H1 (cell line): Measurements from ENCODE around the gene SCN3B. TPM values are rescaled to one million over a fixed set of nuclear protein-coding genes. Genes with fewer than 3 reads are reported as not detected.

Experiments
- CTCF ChIA-PET: fragments of 300-600 bp; sonication (Branson Sonifier 250); formaldehyde crosslinking; loops from one replicate; lab custom pipeline; 2021; ENCODE audit not compliant: partially characterized antibody; lab: Charles Lee
- POLR2A ChIA-PET: fragments of 300-600 bp; sonication (Branson Sonifier 250); formaldehyde crosslinking; loops from one replicate; lab custom pipeline; 2021; ENCODE audit warnings: inconsistent platforms; ENCODE audit not compliant: partially characterized antibody; lab: Charles Lee
- DNase-seq, 2 experiments: peaks; one replicate each; pipeline versions ENCODE4 v3.0.0 to v3.0.0-alpha.2; 2010 to 2022; ENCODE audit warnings: low spot score in 2 of 2, low read depth in 1 of 2, mixed read lengths in 1 of 2
- FAIRE-seq: peaks from 2 replicates; lab custom pipeline; 2011; peaks lifted over from hg19 to GRCh38; lab: Jason Lieb, UNC
- H2AFZ ChIP-seq: 2 replicates; pipeline ENCODE4 v1.8.1; 2012; ENCODE audit warnings: low read length, inconsistent platforms
- H2AK5ac ChIP-seq: 2 replicates; pipeline ENCODE4 v1.6.1; 2013; ENCODE audit warnings: low read depth, low read length
- H2BK120ac ChIP-seq: replicated peaks from 2 replicates; pipeline ENCODE3; 2013; ENCODE audit warnings: low read depth, low read length, inconsistent platforms
- H2BK12ac ChIP-seq: 2 replicates; pipeline ENCODE4 v1.6.1; 2013; ENCODE audit warnings: low read depth, low read length
- H2BK15ac ChIP-seq: 2 replicates; pipeline ENCODE4 v1.6.1; 2013; ENCODE audit warnings: low read length
- H2BK20ac ChIP-seq: 2 replicates; pipeline ENCODE4 v1.6.1; 2013; ENCODE audit warnings: low read length
- H2BK5ac ChIP-seq: 2 replicates; pipeline ENCODE4 v1.6.1; 2013; ENCODE audit warnings: low read depth, low read length
- H3K14ac ChIP-seq: 2 replicates; pipeline ENCODE4 v1.6.1; 2013; ENCODE audit warnings: inconsistent platforms; ENCODE audit not compliant: insufficient read length
- H3K18ac ChIP-seq: 2 replicates; pipeline ENCODE4 v1.6.1; 2013; ENCODE audit warnings: low read length; ENCODE audit errors: extremely low read depth
- H3K23ac ChIP-seq: 2 replicates; pipeline ENCODE4 v1.6.1; 2013; ENCODE audit warnings: inconsistent platforms; ENCODE audit not compliant: insufficient read length
- H3K23me2 ChIP-seq: 2 replicates; pipeline ENCODE4 v1.6.1; 2013; ENCODE audit warnings: low read depth, low read length
- H3K27ac ChIP-seq: 2 replicates; pipeline ENCODE4 v1.6.1; 2011; ENCODE audit warnings: low read depth, low read length, inconsistent platforms
- H3K27me3 ChIP-seq, 4 experiments: replicated peaks in 1 of 4; 1 replicate in 1 of 4; 2 replicates in 3 of 4; pipeline versions ENCODE4 v1.6.1 to v1.8.1; 2011 to 2013; ENCODE audit warnings: low read length in 3 of 4, mild to moderate bottlenecking in 3 of 4, inconsistent platforms in 2 of 4, mixed read lengths in 2 of 4, moderate library complexity in 1 of 4; ENCODE audit not compliant: control insufficient read depth in 3 of 4, insufficient read depth in 3 of 4; ENCODE audit errors: extremely low read depth in 1 of 4
- H3K36me3 ChIP-seq, 4 experiments: 2 replicates each; pipeline versions ENCODE4 v1.6.1 to v1.8.1; 2011 to 2013; ENCODE audit warnings: mild to moderate bottlenecking in 4 of 4, low read length in 3 of 4, moderate library complexity in 2 of 4, control low read depth in 1 of 4, inconsistent platforms in 1 of 4; ENCODE audit not compliant: insufficient read depth in 4 of 4, control insufficient read depth in 2 of 4
- H3K4ac ChIP-seq: replicated peaks from 2 replicates; pipeline ENCODE3; 2013; ENCODE audit warnings: low read length, low read depth, mixed read lengths, inconsistent platforms; ENCODE audit not compliant: insufficient read length
- H3K4me1 ChIP-seq, 4 experiments: replicated peaks in 1 of 4; 1 replicate in 1 of 4; 2 replicates in 3 of 4; pipeline versions ENCODE4 v1.6.1 to v1.8.1; 2011 to 2013; ENCODE audit warnings: low read length in 3 of 4, inconsistent platforms in 2 of 4, mixed read lengths in 1 of 4; ENCODE audit not compliant: insufficient read depth in 4 of 4, control insufficient read depth in 3 of 4
- H3K4me2 ChIP-seq, 2 experiments: 2 replicates each; pipeline versions ENCODE4 v1.6.1 to v1.8.1; 2011 to 2013; ENCODE audit warnings: low read depth in 2 of 2, low read length in 2 of 2, control low read depth in 1 of 2, inconsistent platforms in 1 of 2, mild to moderate bottlenecking in 1 of 2; ENCODE audit not compliant: insufficient read depth in 1 of 2
- H3K4me3 ChIP-seq, 4 experiments: fragments of 200-600, 300-600 bp in 1 of 4; sonication (generic), shearing (Covaris generic), sonication (Bioruptor Twin) in 1 of 4; 2 replicates each; pipeline versions ENCODE4 v1.5.1 to v1.8.1; 2011 to 2016; ENCODE audit warnings: low read length in 4 of 4, low read depth in 3 of 4, control low read depth in 2 of 4, inconsistent platforms in 2 of 4, mild to moderate bottlenecking in 2 of 4, mixed read lengths in 1 of 4, moderate library complexity in 1 of 4; ENCODE audit not compliant: insufficient read depth in 2 of 4; ENCODE audit errors: extremely low read depth in 1 of 4
- H3K56ac ChIP-seq: replicated peaks from 2 replicates; pipeline ENCODE3; 2013; ENCODE audit warnings: low read depth, mild to moderate bottlenecking, mixed read lengths, low read length, inconsistent platforms; ENCODE audit not compliant: insufficient read length
- H3K79me1 ChIP-seq: 2 replicates; pipeline ENCODE4 v1.6.1; 2013; ENCODE audit warnings: low read depth, low read length, control low read depth
- H3K79me2 ChIP-seq, 2 experiments: 2 replicates each; pipeline versions ENCODE4 v1.6.1 to v1.8.1; 2012 to 2013; ENCODE audit warnings: low read length in 2 of 2, mild to moderate bottlenecking in 2 of 2, inconsistent platforms in 1 of 2; ENCODE audit not compliant: insufficient read depth in 2 of 2, control insufficient read depth in 1 of 2
- H3K9ac ChIP-seq, 4 experiments: replicated peaks in 1 of 4; 1 replicate in 1 of 4; 2 replicates in 3 of 4; pipeline versions ENCODE4 v1.6.1 to v1.8.1; 2011 to 2013; ENCODE audit warnings: low read depth in 3 of 4, low read length in 3 of 4, control low read depth in 2 of 4, mild to moderate bottlenecking in 2 of 4, moderate library complexity in 2 of 4, inconsistent platforms in 1 of 4; ENCODE audit errors: extremely low read depth in 1 of 4
- H3K9me3 ChIP-seq, 2 experiments: 2 replicates each; pipeline versions ENCODE4 v1.6.1 to v1.8.1; 2012 to 2013; ENCODE audit warnings: mild to moderate bottlenecking in 2 of 2, moderate library complexity in 2 of 2, control low read depth in 1 of 2, inconsistent platforms in 1 of 2, low read depth in 1 of 2, low read length in 1 of 2, mixed read lengths in 1 of 2; ENCODE audit not compliant: insufficient read depth in 2 of 2
- H4K20me1 ChIP-seq, 2 experiments: replicated peaks in 1 of 2; 2 replicates each; pipeline versions ENCODE3 to v1.8.1; 2011 to 2013; ENCODE audit warnings: inconsistent platforms in 2 of 2, low read length in 2 of 2, mild to moderate bottlenecking in 1 of 2; ENCODE audit not compliant: insufficient read depth in 2 of 2, control insufficient read depth in 1 of 2
- H4K5ac ChIP-seq: 2 replicates; pipeline ENCODE4 v1.6.1; 2013; ENCODE audit warnings: low read length, low read depth, mixed read lengths, inconsistent platforms; ENCODE audit not compliant: insufficient read length
- H4K8ac ChIP-seq: 2 replicates; pipeline ENCODE4 v1.8.0; 2013; ENCODE audit warnings: mild to moderate bottlenecking, moderate library complexity, low read length, inconsistent platforms; ENCODE audit not compliant: insufficient read depth; ENCODE audit errors: extremely low read depth
- H4K91ac ChIP-seq: replicated peaks from 2 replicates; pipeline ENCODE3; 2013; ENCODE audit warnings: low read length, mixed read lengths, inconsistent platforms; ENCODE audit not compliant: insufficient read length
- CBX8 ChIP-seq: fragments of 300-800, 300-1000 bp; sonication (generic); IDR thresholded peaks from 2 replicates; pipeline ENCODE4 v1.7.1; 2016; ENCODE audit warnings: low read depth, low read length, borderline replicate concordance
- CHD1 ChIP-seq: IDR thresholded peaks from 2 replicates; pipeline ENCODE4 v1.6.1; 2012; ENCODE audit warnings: low read depth, low read length, improper control_type of control experiment
- GTF2F1 ChIP-seq: IDR thresholded peaks from 2 replicates; pipeline ENCODE4 v1.6.1; 2012; ENCODE audit warnings: low read depth, low read length, improper control_type of control experiment, borderline replicate concordance
- HDAC6 ChIP-seq: IDR thresholded peaks from one replicate; pipeline ENCODE4 v1.7.1; 2012; ENCODE audit warnings: low read depth, mild to moderate bottlenecking, inconsistent platforms, low read length, moderate library complexity
- MAX ChIP-seq: IDR thresholded peaks from 2 replicates; pipeline ENCODE4 v1.6.1; 2012; ENCODE audit warnings: inconsistent platforms
- POLR2A ChIP-seq, 2 experiments: IDR thresholded peaks; 1 replicate in 1 of 2; 2 replicates in 1 of 2; pipeline ENCODE4 v1.6.1; 2011; ENCODE audit warnings: low read depth in 2 of 2, low read length in 2 of 2, mild to moderate bottlenecking in 2 of 2; ENCODE audit errors: control extremely low read depth in 1 of 2
- POLR2AphosphoS5 ChIP-seq: IDR thresholded peaks from 2 replicates; pipeline ENCODE4 v1.6.1; 2011; ENCODE audit warnings: low read depth, low read length
- RNF2 ChIP-seq: fragments of 200-900, 300-1000 bp; sonication (generic); IDR thresholded peaks from 2 replicates; pipeline ENCODE4 v1.7.1; 2016; ENCODE audit warnings: borderline replicate concordance, low read depth, mild to moderate bottlenecking, antibody characterized with exemption, low read length; ENCODE audit not compliant: poor library complexity, severe bottlenecking; ENCODE audit errors: missing control alignments
- RXRA ChIP-seq: IDR thresholded peaks from 2 replicates; pipeline ENCODE4 v1.6.1; 2011; ENCODE audit warnings: low read depth, mild to moderate bottlenecking, low read length, moderate library complexity; ENCODE audit not compliant: insufficient read depth
- SP4 ChIP-seq: IDR thresholded peaks from 2 replicates; pipeline ENCODE4 v1.6.1; 2012; ENCODE audit warnings: low read length, inconsistent platforms
- TCF12 ChIP-seq: IDR thresholded peaks from 2 replicates; pipeline ENCODE4 v1.6.1; 2011; ENCODE audit warnings: low read depth, mild to moderate bottlenecking, low read length
- TEAD4 ChIP-seq: IDR thresholded peaks from 2 replicates; pipeline ENCODE4 v1.6.1; 2012; ENCODE audit warnings: low read depth, low read length, inconsistent platforms, mixed read lengths
- ZNF274 ChIP-seq: IDR thresholded peaks from 2 replicates; pipeline ENCODE4 v1.7.0; 2012; ENCODE audit warnings: low read length, borderline replicate concordance; ENCODE audit errors: extremely low read depth
- WGBS, 2 experiments: shearing (Covaris generic) in 1 of 2; methylation state at CpG; one replicate each; pipeline versions ENCODE4 v1.1.6 to v1.1.7; 2013 to 2015; ENCODE audit warnings: low lambda C conversion rate in 2 of 2, mixed read lengths in 2 of 2, inconsistent platforms in 1 of 2, low coverage in 1 of 2, missing lambda C conversion rate in 1 of 2; ENCODE audit not compliant: insufficient replicate concordance in 2 of 2, insufficient coverage in 1 of 2, insufficient read length in 1 of 2; ENCODE audit errors: extremely low coverage in 1 of 2, missing lambda C conversion rate in 1 of 2; 5-methylcytosine and 5-hydroxymethylcytosine counted together
- polyA plus RNA-seq, 7 experiments: library from polyadenylated mRNA; depleted of rRNA in 3 of 7; stranded (reverse) in 5 of 7; unstranded in 2 of 7; fragments of >200 nt in 5 of 7; fragments of 200-250 nt in 2 of 7; gene quantifications; 1 replicate in 5 of 7; 2 replicates in 1 of 7; 4 replicates in 1 of 7; pipeline versions ENCODE4 v1.2.1 to v1.2.3, GENCODE V29; 2011 to 2013; ENCODE audit warnings: missing spikeins in 2 of 7, mixed read lengths in 2 of 7
- total RNA-seq: library from RNA; stranded (reverse); fragmentation: NEBNext Ultra II Directional; extraction: Animal tissue kit (Norgen Biotek cat#: 25700); gene quantifications from 2 replicates; pipeline ENCODE4 v1.2.1, GENCODE V29; 2021

The SCN3B gene
- total and polyA plus RNA-seq, 2 of the 8 experiments (the other 6 are each of a cell fraction or from before 2014, with no cell fraction given), result 0.67 to 1.1 TPM

GRCh38 chr11:123702139-123702538, 47.7 kb upstream of the SCN3B start:
- Histone ChIP-seq H4K20me1 (no peaks in the 10 kb centered on the region), H3K14ac (no peak overlapping the region), H3K4me3 (no peak overlapping the region), H3K23me2 (no peaks in the 10 kb centered on the region)
- WGBS, 2 experiments, result 85% methylated on average over 7 of the region's 9 CpGs; no CpG with 5 or more reads in 1 of the 2 experiments
- no peak for TF ChIP-seq ZNF274
- TF ChIP-seq TEAD4, result no peak
- no peak for TF ChIP-seq RXRA
- TF ChIP-seq MAX, result no peak
- TF ChIP-seq TCF12, result no peak
- no peak for TF ChIP-seq GTF2F1
- TF ChIP-seq RNF2, result no peak
- no peak for TF ChIP-seq SP4
- TF ChIP-seq POLR2AphosphoS5, result no peak
- no peak for TF ChIP-seq POLR2A (IDR thresholded peaks at IDR 0.05; ENCODE audit: control extremely low read depth in 1 of 2, low read depth in 2 of 2, low read length in 2 of 2)
- no peak for TF ChIP-seq HDAC6
- no peak for TF ChIP-seq CHD1
- no peak for TF ChIP-seq CBX8
- TF ChIP-seq, all 59 proteins: peak for 0
- no peak overlapping the region for H2BK12ac ChIP-seq
- DNase-seq, result no peak
- no peak for FAIRE-seq
- H3K4ac ChIP-seq, result no peak overlapping the region
- no peaks in the 10 kb centered on the region for H3K79me1 ChIP-seq
- no peak overlapping the region for H3K56ac ChIP-seq
- no peak overlapping the region for H3K27ac ChIP-seq
- H3K9me3 ChIP-seq, result no peaks in the 10 kb centered on the region
- H4K8ac ChIP-seq, result no peak overlapping the region
- no peak overlapping the region for H2AFZ ChIP-seq
- no peak overlapping the region for H2BK15ac ChIP-seq
- no peak overlapping the region for H3K4me2 ChIP-seq
- CTCF ChIA-PET, result interaction anchor here (0.7 to 11.6 kb wide), 3 partner anchors 9 to 414 kb away, joined by 3 to 197 read pairs (median 6); partner anchors contain the start of gene SCN3B
- no peak overlapping the region for H3K23ac ChIP-seq
- H2BK20ac ChIP-seq, result no peak overlapping the region
- no peaks in the 10 kb centered on the region; a peak in 1 of 7 replicates for H3K27me3 ChIP-seq
- H4K5ac ChIP-seq, result no peak overlapping the region
- H2BK120ac ChIP-seq, result no peak overlapping the region
- H3K79me2 ChIP-seq, result no peaks in the 10 kb centered on the region
- no peak overlapping the region for H2AK5ac ChIP-seq
- no peaks in the 10 kb centered on the region for H3K36me3 ChIP-seq
- H4K91ac ChIP-seq, result no peak overlapping the region
- H3K18ac ChIP-seq, result no peak overlapping the region; the same call in 1 of the 2 replicates
- no peak overlapping the region for H3K9ac ChIP-seq
- no peaks in the 10 kb centered on the region for H3K4me1 ChIP-seq
- no peak overlapping the region for H2BK5ac ChIP-seq
- POLR2A ChIA-PET, result no interaction called here
